Osteoblast (primary cell): ENCODE measurements around the gene FAM219A. TPM values are rescaled to one million over a fixed set of nuclear protein-coding genes. Genes with fewer than 3 reads are reported as not detected.
"Not testable (repeated sequence)": the region's sequence is repeated elsewhere in the genome, so short reads cannot be mapped to it uniquely, and the experiment has no call there.

Source experiments
- DNase-seq: peaks from one replicate; pipeline ENCODE4 v3.0.0; 2011; ENCODE audit warnings: low spot score, mixed read lengths; ENCODE audit not compliant: insufficient read length; ENCODE audit errors: missing footprints
- H2AFZ ChIP-seq: 2 replicates; pipeline ENCODE4 v1.6.0; 2011; ENCODE audit warnings: mild to moderate bottlenecking, low read length
- H3K27ac ChIP-seq: 2 replicates; pipeline ENCODE4 v1.5.1; 2011; ENCODE audit warnings: mild to moderate bottlenecking, low read depth, low read length, moderate library complexity
- H3K27me3 ChIP-seq: 2 replicates; pipeline ENCODE4 v1.6.0; 2012; ENCODE audit warnings: mild to moderate bottlenecking, control low read depth, inconsistent platforms, low read length, moderate library complexity; ENCODE audit not compliant: insufficient read depth
- H3K36me3 ChIP-seq: 2 replicates; pipeline ENCODE4 v1.5.1; 2011; ENCODE audit warnings: mild to moderate bottlenecking, low read length, control low read depth, moderate library complexity; ENCODE audit not compliant: insufficient read depth
- H3K4me1 ChIP-seq: 2 replicates; pipeline ENCODE4 v1.5.1; 2011; ENCODE audit warnings: mild to moderate bottlenecking, low read length, control low read depth, moderate library complexity; ENCODE audit not compliant: insufficient read depth
- H3K4me2 ChIP-seq: 2 replicates; pipeline ENCODE4 v1.6.0; 2011; ENCODE audit warnings: mild to moderate bottlenecking, low read length; ENCODE audit not compliant: insufficient read depth
- H3K4me3 ChIP-seq: fragments of 200-600 bp; sonication (generic); 3 replicates; pipeline ENCODE4 v1.5.1; 2012; ENCODE audit warnings: mild to moderate bottlenecking, low read length, inconsistent platforms; ENCODE audit not compliant: insufficient read depth
- H3K79me2 ChIP-seq: 2 replicates; pipeline ENCODE4 v1.6.0; 2012; ENCODE audit warnings: mild to moderate bottlenecking, low read length, control low read depth, inconsistent platforms; ENCODE audit not compliant: insufficient read depth
- H3K9me3 ChIP-seq: 2 replicates; pipeline ENCODE4 v1.5.1; 2011; ENCODE audit warnings: low read depth, low read length, control low read depth
- H4K20me1 ChIP-seq: 2 replicates; pipeline ENCODE4 v1.6.0; 2012; ENCODE audit warnings: mild to moderate bottlenecking, low read length, control low read depth; ENCODE audit not compliant: insufficient read depth
- CTCF ChIP-seq: IDR thresholded peaks from 2 replicates; pipeline ENCODE4 v1.5.1; 2011; ENCODE audit warnings: mild to moderate bottlenecking, low read depth, low read length, moderate library complexity; ENCODE audit errors: extremely low read depth
- total RNA-seq: library from RNA; depleted of rRNA; stranded (reverse); fragments of >200 nt; gene quantifications from 2 replicates; pipeline ENCODE4 v1.2.3, GENCODE V29; 2012

The FAM219A gene
- total RNA-seq, 1 donor = 9.4 TPM

GRCh38 chr9:34370335-34370969 lies 87.9 kb downstream of the FAM219A start:
- Histone ChIP-seq H4K20me1 (no peaks in the 10 kb centered on the region), H3K27ac (no peak overlapping the region), H3K27me3 (no peaks in the 10 kb centered on the region), H3K4me1 (no peaks in the 10 kb centered on the region), H2AFZ (no peak overlapping the region), H3K79me2 (no peaks in the 10 kb centered on the region), H3K4me2 (no peak overlapping the region), H3K9me3 (no peaks in the 10 kb centered on the region), H3K36me3 (no peaks in the 10 kb centered on the region), H3K4me3 (no peak overlapping the region)
- peak; percentile 19 for DNase-seq
- TF ChIP-seq CTCF = no peak

DNA sequence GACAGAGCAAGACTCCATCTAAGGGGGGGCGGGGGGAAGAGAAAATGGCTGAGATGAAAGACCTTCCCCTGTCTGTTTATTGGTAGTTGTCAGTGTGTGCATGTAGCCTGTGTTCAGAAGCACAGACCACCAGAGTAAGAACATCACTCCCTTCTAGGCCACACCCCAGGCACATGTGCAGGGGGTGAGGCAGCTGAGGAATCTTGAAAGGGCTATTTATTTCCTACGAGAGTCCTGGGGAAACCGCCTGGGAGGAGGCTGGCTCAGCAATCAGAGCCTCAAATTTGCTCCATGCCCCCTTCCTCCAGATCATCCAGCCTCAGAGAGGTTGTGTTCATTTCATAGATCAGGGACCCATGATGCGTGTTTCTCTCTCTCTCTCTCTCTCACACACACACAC lies 88.7 kb downstream of the FAM219A start:
- no peak overlapping the region for H3K4me3 ChIP-seq
- peak; percentile 38 for DNase-seq

GRCh38 chr9:34368796-34369195 lies 89.6 kb downstream of the FAM219A start:
- not testable (repeated sequence) for H3K36me3 ChIP-seq, H3K79me2 ChIP-seq, H3K9me3 ChIP-seq, H4K20me1 ChIP-seq, H3K4me1 ChIP-seq, H2AFZ ChIP-seq, H3K4me2 ChIP-seq, H3K27ac ChIP-seq, DNase-seq, H3K27me3 ChIP-seq, H3K4me3 ChIP-seq

More for the DNA sequence above, 88.7 kb downstream of the FAM219A start:
- Histone ChIP-seq H4K20me1 (no peaks in the 10 kb centered on the region), H3K36me3 (no peaks in the 10 kb centered on the region), H3K4me1 (no peaks in the 10 kb centered on the region), H3K9me3 (no peaks in the 10 kb centered on the region), H3K79me2 (no peaks in the 10 kb centered on the region), H3K27me3 (no peaks in the 10 kb centered on the region), H2AFZ (no peak overlapping the region), H3K4me2 (no peak overlapping the region), H3K27ac (no peak overlapping the region)
- TF ChIP-seq CTCF = no peak

GRCh38 chr9:34367751-34368410 lies 90.5 kb downstream of the FAM219A start:
- H3K9me3 ChIP-seq, H3K36me3 ChIP-seq, H3K4me1 ChIP-seq, H2AFZ ChIP-seq, H3K4me2 ChIP-seq, H4K20me1 ChIP-seq, H3K79me2 ChIP-seq, H3K27me3 ChIP-seq, H3K4me3 ChIP-seq, H3K27ac ChIP-seq, DNase-seq: not testable (repeated sequence)

DNA sequence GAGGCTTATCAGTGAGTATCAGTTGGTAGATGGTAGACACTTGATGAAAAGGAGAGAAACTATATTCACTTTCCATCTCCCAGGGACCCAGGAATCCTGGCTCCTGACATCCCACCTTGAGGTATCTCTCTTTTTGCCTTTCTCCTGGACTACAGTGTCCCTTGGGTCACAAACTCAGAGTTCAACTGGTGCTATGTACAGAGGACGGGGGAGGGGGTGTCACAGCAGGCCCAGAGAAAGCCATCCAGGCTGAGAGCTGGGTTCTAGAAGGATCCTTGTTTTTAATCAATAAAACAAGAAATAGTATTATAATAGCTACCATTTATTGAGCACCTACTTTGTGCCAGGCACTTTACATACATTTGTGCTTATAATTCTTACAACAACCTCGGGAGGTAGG lies 92.0 kb downstream of the FAM219A start:
- no peaks in the 10 kb centered on the region for H3K36me3 ChIP-seq
- no peak overlapping the region for H2AFZ ChIP-seq
- no peak for TF ChIP-seq CTCF
- H3K27ac ChIP-seq = no peak overlapping the region
- no peaks in the 10 kb centered on the region for H3K27me3 ChIP-seq
- no peaks in the 10 kb centered on the region for H3K79me2 ChIP-seq
- no peak overlapping the region for H3K4me2 ChIP-seq
- H3K9me3 ChIP-seq = no peaks in the 10 kb centered on the region
- no peaks in the 10 kb centered on the region for H3K4me1 ChIP-seq
- DNase-seq = peak; percentile 34
- H3K4me3 ChIP-seq = no peak overlapping the region
- H4K20me1 ChIP-seq = no peaks in the 10 kb centered on the region
